SH-SY5Y (cell line): ENCODE results near the gene NEDD4L.

ENCODE experiments used
- GATA2 ChIP-seq: IDR thresholded peaks from 2 replicates; pipeline ENCODE4 v1.6.1; 2011; ENCODE audit warnings: mild to moderate bottlenecking, low read depth, low read length
- GATA3 ChIP-seq: IDR thresholded peaks from 2 replicates; pipeline ENCODE4 v1.6.1; 2011; ENCODE audit warnings: low read depth, mild to moderate bottlenecking, low read length, moderate library complexity

GRCh38 chr18:58257461-58257860, 213.4 kb downstream of the NEDD4L start:
- TF ChIP-seq GATA2 (no peak), GATA3 (no peak)
